Stimulated activated CD8-positive, alpha-beta memory T cell treated with anti-CD3 and anti-CD28 coated beads, Interleukin-15, amount 100 ng/mL, for 48 hours (primary cell): ENCODE results near the gene TMEM207.
"Not testable (repeated sequence)": the region's sequence is repeated elsewhere in the genome, so short reads cannot be mapped to it uniquely, and the experiment has no call there.

ENCODE experiments used
- DNase-seq, 2 donors: peaks; one replicate each; pipeline ENCODE4 v3.0.0-alpha.2; 2020; ENCODE audit warnings: low read depth in 2 of 2

Gene TMEM207

DNA sequence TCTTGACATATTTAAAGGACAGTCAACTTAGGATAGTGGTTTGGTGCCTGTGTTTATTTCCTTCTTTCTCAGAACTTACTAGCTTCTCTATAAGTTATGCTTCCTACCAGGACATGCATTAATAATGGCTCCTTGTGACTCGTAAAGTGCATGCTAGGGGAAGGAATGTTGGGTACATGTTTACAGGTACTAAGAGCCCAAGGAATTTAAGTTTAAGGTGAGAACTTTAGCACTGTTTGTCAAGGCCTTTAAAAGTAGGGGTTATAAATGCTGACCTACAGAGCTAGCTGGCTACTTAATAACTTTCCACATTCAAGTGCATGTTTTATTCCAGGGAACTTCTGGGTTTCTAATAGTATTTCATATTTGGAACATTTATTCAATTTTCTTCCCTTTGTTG is at the start of gene TMEM207:
TMEM207 (minus strand) TSS at position 101 of the 400 bp plus-strand sequence; CDS start at position 9, 92 bp downstream.
- DNase-seq: no peak

DNA sequence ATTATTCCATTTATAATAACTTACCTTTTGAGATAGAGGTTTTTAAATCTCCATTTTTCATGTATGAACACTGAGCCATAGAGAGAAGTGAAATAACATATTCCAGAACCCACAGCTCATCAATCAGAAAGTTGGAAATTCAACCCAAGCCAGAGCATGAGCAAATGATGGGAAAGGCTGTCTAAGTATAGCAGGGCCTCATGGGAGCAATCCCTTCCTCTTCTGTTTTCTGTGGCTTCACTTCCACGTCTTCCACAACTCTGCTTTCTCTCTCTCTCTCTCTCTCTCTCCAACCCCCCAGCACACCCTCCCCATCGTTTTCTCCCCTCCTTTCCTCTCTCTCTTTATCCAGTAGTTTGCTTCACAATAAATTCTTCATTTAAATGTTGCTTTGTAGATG is 49.4 kb upstream of the TMEM207 start:
- no peak for DNase-seq

DNA sequence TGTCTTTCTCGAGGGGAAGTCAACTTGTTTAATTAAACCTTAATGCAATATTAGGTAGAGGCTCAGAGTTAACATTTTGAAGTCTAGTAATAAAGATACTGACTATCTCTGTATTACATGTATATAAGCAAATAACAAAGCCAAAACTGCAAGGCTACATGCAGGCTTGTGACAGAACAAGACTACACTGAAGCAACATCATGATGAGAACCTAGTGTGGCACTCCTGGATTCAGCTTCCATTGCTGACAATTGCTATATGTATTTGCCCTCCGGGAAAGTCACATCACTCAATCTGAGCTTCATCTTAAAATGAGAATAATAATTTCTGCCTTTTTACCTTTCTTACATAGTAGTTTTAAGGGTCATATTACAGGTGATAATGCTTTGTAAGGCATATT is 48.6 kb upstream of the TMEM207 start:
- DNase-seq: no peak

DNA sequence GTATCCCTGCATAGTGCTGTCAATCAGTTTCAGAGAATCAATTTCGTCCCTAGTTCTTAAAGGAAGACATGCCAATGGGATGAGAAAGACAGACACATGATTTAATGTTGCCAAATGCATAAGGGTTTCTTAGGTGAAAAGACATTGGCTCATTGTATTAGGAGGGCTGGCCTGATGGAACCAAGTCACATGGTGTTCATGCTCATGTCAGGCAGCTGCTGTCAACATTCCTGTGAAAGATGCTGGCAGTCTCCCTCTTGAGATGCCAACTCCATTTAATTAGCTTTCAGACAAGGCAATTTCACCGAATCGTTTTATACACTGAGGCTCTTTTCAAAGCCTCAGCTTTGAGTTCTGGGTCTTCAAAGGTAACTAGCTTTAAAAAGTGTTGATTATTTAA is 48.1 kb upstream of the TMEM207 start:
- no peak for DNase-seq

DNA sequence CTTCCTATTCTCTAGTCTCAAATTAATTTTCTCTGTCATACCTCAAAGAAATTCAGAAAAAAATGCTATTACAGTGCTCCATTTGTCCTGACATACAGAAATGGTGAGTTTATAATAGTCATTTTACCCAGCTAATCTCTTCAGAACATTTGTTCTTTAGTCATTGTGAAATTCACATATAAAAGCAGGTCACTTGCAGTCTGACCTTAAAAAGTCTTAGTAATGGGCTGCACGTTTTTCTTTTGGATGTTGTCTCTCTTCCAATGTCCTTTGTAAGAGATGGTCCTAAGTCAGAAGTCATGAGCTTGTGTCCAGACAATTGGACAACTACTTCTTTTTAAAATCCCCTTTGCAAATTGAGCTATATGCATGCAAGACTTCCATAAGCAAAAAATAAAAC is 47.2 kb upstream of the TMEM207 start:
- DNase-seq: no peak

DNA sequence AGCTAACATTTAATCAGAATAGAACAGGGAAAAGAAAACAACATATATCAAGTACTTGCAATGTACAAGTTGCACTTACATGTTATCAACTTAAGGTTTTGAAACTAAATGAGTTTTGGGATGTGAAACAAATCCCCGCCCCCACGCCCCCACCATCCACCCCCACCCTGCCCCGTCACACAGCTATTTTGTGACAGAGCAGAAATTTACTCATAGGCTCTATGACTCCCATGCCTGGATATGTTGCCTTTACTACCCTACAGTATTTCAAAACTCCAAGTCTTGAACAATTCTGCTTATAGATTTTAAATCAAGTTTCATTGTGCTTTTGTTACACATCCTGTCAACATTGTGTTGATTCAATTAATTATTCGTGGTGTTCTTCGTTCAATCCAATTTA is 46.1 kb upstream of the TMEM207 start:
- no peak for DNase-seq

DNA sequence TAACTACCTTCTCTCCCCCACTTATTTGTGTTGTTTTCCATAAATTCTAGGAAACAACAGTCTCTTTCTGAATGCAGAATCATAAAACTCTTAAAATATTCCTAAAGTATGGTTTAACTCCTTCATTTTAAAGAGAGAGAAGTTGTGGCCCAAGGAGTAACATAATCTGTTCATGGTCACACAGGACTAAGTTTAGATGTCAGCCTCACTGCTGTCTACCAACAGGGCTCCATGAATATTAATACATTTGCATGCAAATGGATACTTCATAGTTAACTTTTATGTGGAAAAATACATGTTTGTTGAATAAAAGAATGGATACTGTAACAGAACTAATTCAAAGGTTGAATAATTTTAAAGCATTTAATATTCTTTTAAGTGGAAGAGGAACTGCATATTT is 45.7 kb upstream of the TMEM207 start:
- no peak for DNase-seq

DNA sequence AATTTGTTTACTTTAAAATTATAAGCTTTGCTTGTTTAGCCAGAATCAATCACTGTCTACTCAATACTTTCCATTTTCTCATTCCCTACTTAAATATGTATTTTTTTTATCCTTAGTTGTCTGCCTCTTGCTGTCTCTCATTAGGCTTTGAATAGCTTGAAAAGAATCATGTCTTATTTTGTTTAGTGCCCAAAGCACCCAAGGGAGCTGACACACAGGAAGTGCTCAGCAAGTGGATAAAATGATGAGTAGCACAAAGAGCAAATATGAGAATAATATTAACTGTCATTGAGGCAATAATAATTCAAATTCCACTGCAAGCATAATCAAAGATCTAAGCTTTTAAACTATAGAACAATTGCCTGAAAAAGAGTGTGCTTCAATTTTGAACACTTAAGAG is 45.2 kb upstream of the TMEM207 start:
- no peak for DNase-seq

DNA sequence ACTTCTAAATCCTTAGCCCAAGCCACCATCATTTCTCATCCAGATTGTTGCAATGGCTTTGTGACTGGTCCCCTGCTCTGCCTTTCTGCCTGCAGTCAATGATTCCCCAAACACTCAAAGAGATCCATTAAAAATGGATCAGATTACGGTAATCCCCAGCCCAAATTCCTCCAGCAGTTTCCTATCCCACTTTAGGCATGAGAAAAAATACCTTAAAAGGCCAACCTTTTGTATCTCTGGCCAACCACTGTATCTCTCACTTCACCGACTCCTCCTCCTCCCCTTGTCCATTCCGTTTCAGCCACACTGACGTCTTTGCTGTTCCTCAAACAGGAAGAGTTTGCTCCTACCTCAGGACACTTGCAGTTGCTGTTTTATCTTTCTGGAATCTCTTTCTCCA is 43.3 kb upstream of the TMEM207 start:
- no peak for DNase-seq

DNA sequence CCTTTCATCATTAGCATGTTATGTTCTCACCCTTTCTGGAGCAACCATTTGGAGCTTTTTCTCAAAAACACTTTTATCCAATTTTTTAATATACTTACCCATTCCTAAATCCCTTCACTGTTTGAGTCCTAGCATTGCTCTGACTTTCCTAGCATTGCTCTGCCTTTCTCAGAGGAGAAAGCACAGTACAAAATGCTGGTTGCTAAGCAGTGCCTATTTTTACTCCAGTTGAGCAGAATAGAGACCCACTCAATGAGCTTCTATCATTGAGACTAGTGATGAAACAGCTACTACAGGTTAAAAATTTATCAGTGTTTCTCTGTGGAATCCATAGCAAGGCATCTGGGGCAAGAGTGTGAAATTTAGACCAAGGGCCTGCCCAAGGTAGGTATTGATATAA is 42.4 kb upstream of the TMEM207 start:
- no peak for DNase-seq

DNA sequence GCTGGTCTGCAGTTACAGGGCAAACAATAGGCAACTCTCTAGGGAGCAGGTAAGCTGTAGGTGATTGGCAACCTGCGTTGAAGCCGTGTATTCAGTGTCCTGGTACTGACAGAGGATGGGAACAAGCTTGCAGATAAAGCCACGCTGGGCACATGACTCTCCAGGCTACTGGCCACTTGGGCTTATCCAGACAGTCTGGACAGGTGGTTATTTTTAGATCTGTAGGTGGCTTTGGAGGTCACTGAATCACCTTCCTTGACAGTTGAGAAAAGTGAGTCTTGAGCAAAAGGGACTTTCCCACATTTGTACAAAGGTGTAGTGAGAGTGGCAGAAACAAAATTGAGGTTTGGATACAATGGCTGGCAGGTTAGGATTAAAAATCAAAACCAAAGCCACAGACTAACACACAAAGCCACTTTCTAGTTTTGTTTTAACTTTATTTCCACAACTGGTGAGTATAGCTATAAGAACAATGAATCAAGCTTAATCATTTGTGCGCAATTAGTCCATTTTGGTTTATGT is 41.9 kb upstream of the TMEM207 start:
- no peak for DNase-seq

DNA sequence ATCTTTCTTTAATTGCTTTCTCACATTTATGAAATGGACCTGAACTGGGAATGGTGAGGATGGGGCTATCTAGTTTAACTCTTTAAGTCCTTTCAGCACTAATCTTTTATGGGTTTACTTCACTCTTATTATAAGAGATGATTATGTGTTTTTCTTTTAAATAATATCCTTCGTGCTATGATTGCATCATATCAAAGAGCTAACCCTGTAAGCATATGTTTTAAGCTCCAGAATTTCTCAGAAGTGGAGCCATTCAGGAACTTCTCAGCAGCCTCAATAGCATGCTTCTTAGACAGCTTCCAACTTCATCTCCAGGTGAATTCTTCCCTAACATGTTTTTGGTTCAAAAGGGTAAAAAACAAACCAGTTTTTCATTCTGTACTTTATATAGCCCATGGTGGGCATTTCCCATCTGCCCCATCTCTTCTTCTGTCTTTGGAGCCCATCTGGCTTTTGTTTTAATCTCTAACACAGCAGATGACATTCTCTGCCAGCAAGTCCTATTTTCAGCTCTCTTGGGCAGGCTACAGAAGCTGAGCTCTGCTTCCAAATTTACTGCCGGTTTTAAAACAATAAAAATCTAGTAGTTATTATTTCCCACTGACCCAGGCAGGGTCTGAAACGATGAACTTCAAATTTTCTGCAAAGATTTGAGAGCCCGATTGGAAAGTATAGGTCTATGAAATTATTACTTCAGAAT is 37.4 kb upstream of the TMEM207 start:
- DNase-seq: no peak

DNA sequence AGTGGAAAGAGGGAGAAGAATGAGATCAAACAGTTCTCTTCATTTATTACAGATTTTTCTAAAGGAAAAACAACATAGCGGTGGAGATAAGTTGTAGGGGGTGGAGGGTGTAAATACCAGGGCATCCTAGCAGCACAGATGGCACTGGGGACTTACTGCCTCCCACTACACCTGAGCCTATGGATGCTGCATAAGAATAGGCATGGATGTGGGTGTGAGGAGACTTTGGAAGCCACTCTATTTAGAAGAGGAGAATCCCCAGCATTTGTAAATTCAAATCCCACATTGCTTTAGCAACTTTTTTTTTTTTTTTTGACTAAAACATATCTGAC is 36.8 kb upstream of the TMEM207 start:
- no peak for DNase-seq

DNA sequence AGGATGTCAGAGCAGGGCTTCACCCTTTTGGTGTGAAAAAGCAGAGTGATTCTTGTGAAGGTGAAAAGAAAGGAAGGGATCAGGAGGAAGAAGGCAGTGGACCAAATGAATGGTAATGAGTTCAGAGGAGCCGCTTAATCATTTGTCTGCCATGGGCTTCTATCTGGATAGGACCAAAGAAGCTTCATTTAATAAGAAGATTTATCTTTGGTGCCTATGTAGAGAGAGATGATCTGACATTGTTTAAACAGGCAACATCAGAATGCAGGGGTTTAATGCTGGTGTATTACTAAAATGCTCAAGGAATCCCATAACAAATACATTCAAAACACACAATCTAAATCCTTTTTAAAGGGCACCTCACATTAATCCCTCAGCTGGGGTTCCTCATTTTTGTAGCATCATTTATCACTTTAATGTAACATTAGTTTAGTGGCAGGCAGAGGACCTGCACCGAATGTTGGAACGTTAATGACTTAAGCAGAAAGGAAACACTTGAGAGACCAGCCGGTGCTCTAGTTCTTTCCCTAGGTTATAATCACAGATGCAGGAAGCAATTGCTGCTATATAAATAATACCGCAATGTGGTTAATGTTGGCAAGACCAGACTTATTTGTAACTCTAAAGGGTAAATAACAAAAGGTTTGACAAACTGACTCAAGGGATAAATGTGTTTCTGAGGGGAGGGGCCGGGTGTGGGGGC is 36.3 kb upstream of the TMEM207 start:
- no peak for DNase-seq

DNA sequence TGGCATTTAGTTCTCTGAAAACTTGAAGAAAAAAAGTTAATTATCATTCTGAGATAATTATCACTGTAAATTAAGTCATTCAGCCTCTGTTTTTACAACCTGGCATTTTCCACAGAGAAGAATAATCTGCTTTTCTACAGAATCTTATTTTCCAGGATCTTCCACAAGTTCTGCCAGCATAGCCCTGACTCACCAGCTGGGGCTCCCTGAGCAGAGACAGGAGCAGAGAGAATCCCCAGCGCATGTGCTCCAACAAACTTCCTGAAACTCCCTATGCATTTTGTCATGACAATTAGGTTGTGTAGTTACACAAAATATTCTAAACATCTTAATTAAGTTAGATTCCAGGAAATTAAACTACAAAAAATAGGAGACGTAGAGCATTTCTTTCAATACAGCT is 32.1 kb upstream of the TMEM207 start:
- DNase-seq: no peak

DNA sequence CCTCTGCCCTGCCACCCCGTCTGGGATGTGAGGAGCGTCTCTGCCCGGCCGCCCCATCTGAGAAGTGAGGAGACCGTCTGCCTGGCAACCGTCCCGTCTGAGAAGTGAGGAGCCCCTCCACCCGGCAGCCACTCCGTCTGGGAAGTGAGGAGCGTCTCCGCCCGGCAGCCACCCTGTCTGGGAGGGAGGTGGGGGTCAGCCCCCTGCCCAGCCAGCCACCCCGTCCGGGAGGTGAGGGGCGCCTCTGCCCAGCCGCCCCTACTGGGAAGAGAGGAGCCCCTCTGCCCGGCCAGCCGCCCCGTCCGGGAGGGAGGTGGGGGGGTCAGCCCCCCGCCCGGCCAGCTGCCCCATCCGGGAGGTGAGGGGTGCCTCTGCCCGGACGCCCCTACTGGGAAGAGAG is 23.6 kb upstream of the TMEM207 start:
- not testable (repeated sequence) for DNase-seq

DNA sequence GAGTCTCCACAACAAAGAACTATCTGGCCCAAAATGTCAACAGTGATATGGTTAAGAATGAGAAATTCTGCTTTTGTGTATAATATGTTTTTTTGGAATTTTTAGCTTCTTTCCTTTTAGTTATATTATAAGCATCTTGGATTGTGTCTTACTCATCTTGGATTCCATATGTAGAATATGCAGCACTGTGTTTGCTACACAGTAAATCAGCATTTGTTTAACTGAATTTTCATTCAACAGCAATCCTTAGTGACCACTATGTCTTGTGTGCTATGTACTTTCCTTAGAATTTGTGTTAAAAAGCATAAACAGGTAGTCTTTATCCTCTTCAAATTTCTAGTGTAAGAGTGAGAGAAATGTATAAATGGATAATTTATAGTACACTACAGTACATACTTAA is 18.2 kb upstream of the TMEM207 start:
- DNase-seq: no peak

DNA sequence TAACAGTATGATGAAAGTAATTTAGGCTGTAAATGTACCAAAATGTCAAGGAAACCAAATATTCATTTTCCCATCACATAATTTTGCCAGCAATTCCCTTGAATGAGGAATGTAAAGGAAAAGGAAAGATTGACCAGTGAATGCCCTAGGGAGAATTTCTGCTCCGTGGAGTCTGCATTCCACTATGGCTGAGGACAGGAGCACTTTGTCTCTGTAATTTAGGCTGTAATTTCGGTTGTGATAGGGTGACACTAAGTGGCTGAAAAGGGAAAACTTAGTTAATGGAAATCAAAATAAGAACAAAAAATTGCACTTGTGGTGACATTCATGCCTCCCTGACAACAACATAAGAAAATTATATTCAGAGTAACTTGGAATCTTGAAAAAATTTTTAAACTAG is 8.3 kb upstream of the TMEM207 start:
- DNase-seq: no peak

DNA sequence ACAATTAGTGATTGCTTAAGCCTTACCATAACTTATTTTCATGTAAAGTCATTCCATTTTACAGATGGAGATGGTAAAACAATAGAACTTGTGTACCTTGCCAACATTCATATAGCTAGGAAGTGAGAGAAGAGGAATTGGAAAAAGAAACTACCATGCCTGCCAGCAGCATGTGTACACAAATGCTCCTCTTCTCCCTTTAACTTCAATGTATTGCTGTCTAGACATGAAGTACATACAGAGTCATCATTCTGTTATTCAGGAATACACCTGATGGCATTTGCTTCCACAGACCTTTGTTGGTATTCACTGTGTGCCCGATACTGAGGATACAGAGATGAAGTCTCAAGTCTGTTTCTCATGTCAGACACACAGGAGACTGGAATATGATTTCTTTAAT is 7.1 kb upstream of the TMEM207 start:
- no peak for DNase-seq

DNA sequence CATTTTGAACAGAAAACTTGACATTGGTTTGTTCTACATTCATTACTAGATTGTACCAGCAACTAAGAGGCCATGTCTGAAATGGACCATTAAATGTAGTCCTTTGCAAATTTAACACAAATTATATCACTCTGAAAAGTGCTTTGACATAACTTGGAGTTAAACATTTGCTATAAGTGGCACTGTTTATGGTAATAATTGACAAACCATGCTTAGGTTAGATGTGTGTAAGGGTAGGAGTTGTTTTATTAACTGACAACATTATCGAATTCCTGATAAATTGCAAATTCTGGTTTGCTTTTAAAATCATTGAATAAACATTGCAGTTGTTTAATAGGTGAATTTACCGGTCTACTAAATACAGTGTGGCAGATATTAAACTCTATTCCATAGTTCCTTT is 6.1 kb upstream of the TMEM207 start:
- DNase-seq: no peak

DNA sequence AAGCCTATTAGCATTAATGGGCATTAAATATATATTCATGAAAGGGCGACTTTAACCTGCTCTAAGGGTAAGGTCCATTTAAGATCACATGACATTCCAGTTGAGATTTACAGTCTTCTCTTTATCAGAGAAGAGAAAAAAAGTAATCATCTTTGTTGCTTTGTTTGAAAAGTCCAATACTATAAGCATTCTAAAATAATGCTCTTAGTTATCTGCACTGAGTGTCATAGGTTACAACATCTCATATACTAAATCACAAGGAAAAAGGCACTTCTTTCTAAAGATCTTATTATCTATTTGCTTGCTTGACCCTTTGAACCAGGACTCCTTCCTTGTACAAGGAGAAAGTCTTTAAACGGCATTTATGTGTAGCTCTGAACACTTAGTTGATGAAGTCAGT is 1.4 kb downstream of the TMEM207 start:
- no peak for DNase-seq

DNA sequence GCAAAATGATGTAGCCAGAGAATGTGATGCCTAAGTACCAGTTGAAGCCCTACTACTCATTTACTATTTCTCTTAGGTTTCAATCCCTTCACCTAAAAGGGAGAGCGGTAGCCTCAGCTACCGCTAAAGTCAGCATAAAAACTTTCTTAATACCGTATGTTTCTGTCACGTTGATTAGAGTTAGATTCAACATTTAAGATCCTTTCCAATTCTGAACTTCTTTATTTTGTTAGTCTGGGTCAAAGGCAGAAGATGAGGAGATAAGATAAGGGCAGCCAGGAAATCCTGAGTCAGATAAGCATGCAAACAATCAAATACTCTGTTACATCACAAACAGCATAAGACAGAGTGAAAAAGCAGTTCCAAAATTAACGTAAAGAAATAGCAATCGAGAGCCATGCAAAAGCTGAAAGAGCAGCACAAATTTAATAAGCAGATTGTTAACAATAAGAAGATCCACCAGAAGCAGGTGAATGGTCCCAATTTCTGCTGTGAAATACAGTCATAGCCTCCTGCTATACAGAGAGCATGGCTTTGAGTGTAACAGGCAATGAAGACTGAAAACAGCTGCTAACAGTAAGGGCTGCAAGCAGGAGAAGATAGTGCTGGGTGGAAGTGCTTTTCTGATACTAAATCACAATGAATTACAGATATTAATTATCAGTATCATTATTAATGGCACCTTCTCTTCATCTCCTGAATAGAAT is 3.0 kb downstream of the TMEM207 start:
- no peak for DNase-seq

DNA sequence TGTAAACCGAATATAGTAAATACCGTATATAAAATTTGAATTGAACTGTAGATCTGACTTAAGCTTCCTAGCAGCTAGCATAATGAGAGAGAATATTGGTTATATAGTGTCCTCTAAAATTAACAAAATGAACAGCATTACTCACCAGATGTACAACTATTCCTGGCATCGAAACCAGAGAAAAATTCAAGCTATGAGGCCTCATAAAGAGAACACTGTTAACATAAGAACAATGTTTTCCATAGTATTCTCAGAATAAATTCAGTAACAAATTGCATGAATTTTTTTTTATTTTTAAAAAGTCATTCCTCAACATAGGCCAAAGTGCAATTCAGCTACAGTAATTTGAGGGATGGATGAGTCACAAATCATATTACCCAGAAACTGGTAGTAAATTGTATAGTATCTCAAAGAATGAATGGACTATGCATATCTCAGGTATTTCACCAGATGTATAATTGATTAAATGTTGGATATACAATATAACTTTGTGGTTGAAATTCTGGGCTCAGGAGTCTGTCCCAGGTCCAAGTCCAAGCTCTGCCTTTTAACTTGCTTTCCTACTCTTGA is 5.0 kb downstream of the TMEM207 start:
- DNase-seq: no peak
